Measurements from ENCODE around the gene TGFB2. TPM values are rescaled to one million over a fixed set of nuclear protein-coding genes. Genes with fewer than 3 reads are reported as not detected.

Gene TGFB2
- total and polyA plus RNA-seq, 2 donors (not counting 3 experiments of a cell fraction or from before 2014, with no cell fraction given) = 21.2 to 43.5 TPM

Small RNAs within 50 kb of the gene (small RNA-seq; reads per million reads assigned to genes)
- not detected for gene AC096638.1 (ENCODE audit: insufficient read depth, insufficient read length, low read depth, low replicate concordance)

Other genes with a start within 250 kb of the TGFB2 start
- 17.3 and 24.4 TPM in 2 replicates for gene RRP15, start 60.0 kb upstream of the TGFB2 start, total RNA-seq
- gene RRP15, start 60.0 kb upstream of the TGFB2 start, polyA plus RNA-seq = 0.84 and 1.0 TPM in 2 replicates